ENCODE measurements around the gene CNTN6. TPM values are rescaled to one million over a fixed set of nuclear protein-coding genes. Genes with fewer than 3 reads are reported as not detected.

Gene CNTN6
- total RNA-seq, 1 donor from 2014 or later: 0.12 TPM

GRCh38 chr3:1444195-1444594 lies 351.4 kb downstream of the CNTN6 start:
- DNase-seq (ENCODE audit: low read depth): no peak
- H3K4me3 ChIP-seq (ENCODE audit: low read depth, low read length): no peak overlapping the region
- TF ChIP-seq CTCF (conservative IDR thresholded peaks at IDR 0.05; ENCODE audit: low read depth, low read length): no peak

GRCh38 chr3:1446531-1446930 lies 353.7 kb downstream of the CNTN6 start:
- no peak for DNase-seq (ENCODE audit: low read depth)
- no peak overlapping the region for H3K4me3 ChIP-seq (ENCODE audit: low read depth, low read length)
- TF ChIP-seq CTCF (conservative IDR thresholded peaks at IDR 0.05; ENCODE audit: low read depth, low read length): no peak

GRCh38 chr3:1447452-1447851 lies 354.6 kb downstream of the CNTN6 start:
- TF ChIP-seq CTCF (conservative IDR thresholded peaks at IDR 0.05; ENCODE audit: low read depth, low read length): no peak
- no peak for DNase-seq (ENCODE audit: low read depth)
- no peak overlapping the region for H3K4me3 ChIP-seq (ENCODE audit: low read depth, low read length)

- H3K4me3 ChIP-seq (ENCODE audit: low read depth, low read length): no peak overlapping the region
- DNase-seq (ENCODE audit: low read depth): no peak
- TF ChIP-seq CTCF (conservative IDR thresholded peaks at IDR 0.05; ENCODE audit: low read depth, low read length): no peak
These were observed 355.6 kb downstream of the CNTN6 start for GRCh38 chr3:1448443-1448842.
